Activated naive CD8-positive, alpha-beta T cell (primary cell): ENCODE results near the gene ATP5PO.
A peak's percentile ranks its signal among the peaks of the same experiment; 100 is the strongest.
"Not testable (repeated sequence)": the region's sequence is repeated elsewhere in the genome, so short reads cannot be mapped to it uniquely, and the experiment has no call there.

Experiments
- H3K27ac Mint-ChIP-seq: one replicate; pipeline ENCODE4 v1.8.0; 2021; ENCODE audit warnings: mixed read lengths
- H3K27me3 Mint-ChIP-seq: one replicate; pipeline ENCODE4 v1.8.0; 2021; ENCODE audit warnings: mixed read lengths
- H3K36me3 Mint-ChIP-seq: one replicate; pipeline ENCODE4 v1.8.0; 2021; ENCODE audit warnings: mixed read lengths
- H3K4me1 Mint-ChIP-seq: one replicate; pipeline ENCODE4 v1.8.0; 2021; ENCODE audit warnings: low read depth, mixed read lengths
- H3K4me3 Mint-ChIP-seq: one replicate; pipeline ENCODE4 v1.8.0; 2021; ENCODE audit warnings: mild to moderate bottlenecking, mixed read lengths
- H3K9me3 Mint-ChIP-seq: one replicate; pipeline ENCODE4 v1.8.0; 2021; ENCODE audit warnings: low read depth, mixed read lengths

ATP5PO gene

GRCh38 chr21:33931052-33931798 lies 15.6 kb upstream of the ATP5PO start:
- H3K36me3 Mint-ChIP-seq, H3K27me3 Mint-ChIP-seq, H3K9me3 Mint-ChIP-seq: not testable (repeated sequence)
- Mint-ChIP-seq H3K27ac (peak overlapping the region; percentile 97), H3K4me1 (peaks cover 47% of the 10 kb centered on the region), H3K4me3 (peak overlapping the region; percentile 93)

GRCh38 chr21:33926248-33926647 lies 10.6 kb upstream of the ATP5PO start:
- not testable (repeated sequence) for H3K9me3 Mint-ChIP-seq, H3K4me3 Mint-ChIP-seq, H3K27me3 Mint-ChIP-seq, H3K27ac Mint-ChIP-seq, H3K36me3 Mint-ChIP-seq
- H3K4me1 Mint-ChIP-seq = peaks cover 12% of the 10 kb centered on the region

GRCh38 chr21:33924766-33925100 lies 9.1 kb upstream of the ATP5PO start:
- H3K36me3 Mint-ChIP-seq = no peaks in the 10 kb centered on the region

GRCh38 chr21:33924079-33924765 lies 8.6 kb upstream of the ATP5PO start:
- no peaks in the 10 kb centered on the region for H3K9me3 Mint-ChIP-seq

More at GRCh38 chr21:33924766-33925100, 9.1 kb upstream of the ATP5PO start:
- no peak overlapping the region for H3K4me3 Mint-ChIP-seq
- H3K4me1 Mint-ChIP-seq = peaks cover 11% of the 10 kb centered on the region
- no peaks in the 10 kb centered on the region for H3K27me3 Mint-ChIP-seq
- H3K27ac Mint-ChIP-seq = no peak overlapping the region
- no peaks in the 10 kb centered on the region for H3K9me3 Mint-ChIP-seq

GRCh38 chr21:33917421-33917820 lies 1.8 kb upstream of the ATP5PO start:
- no peaks in the 10 kb centered on the region for H3K9me3 Mint-ChIP-seq
- H3K36me3 Mint-ChIP-seq = no peaks in the 10 kb centered on the region
- no peaks in the 10 kb centered on the region for H3K27me3 Mint-ChIP-seq
- H3K4me3 Mint-ChIP-seq = no peak overlapping the region
- peaks cover 29% of the 10 kb centered on the region for H3K4me1 Mint-ChIP-seq
- H3K27ac Mint-ChIP-seq = no peak overlapping the region

More at GRCh38 chr21:33924079-33924765, 8.6 kb upstream of the ATP5PO start:
- H3K36me3 Mint-ChIP-seq = no peaks in the 10 kb centered on the region
- no peak overlapping the region for H3K27ac Mint-ChIP-seq
- H3K27me3 Mint-ChIP-seq = no peaks in the 10 kb centered on the region
- H3K4me3 Mint-ChIP-seq = no peak overlapping the region
- H3K4me1 Mint-ChIP-seq = peaks cover 11% of the 10 kb centered on the region

- peaks cover 31% of the 10 kb centered on the region for H3K4me1 Mint-ChIP-seq
- no peaks in the 10 kb centered on the region for H3K27me3 Mint-ChIP-seq
- no peaks in the 10 kb centered on the region for H3K9me3 Mint-ChIP-seq
- peak overlapping the region; percentile 99 for H3K27ac Mint-ChIP-seq
- peak overlapping the region; percentile 98 for H3K4me3 Mint-ChIP-seq
- no peaks in the 10 kb centered on the region for H3K36me3 Mint-ChIP-seq
These were observed 580 bp upstream of the ATP5PO start for GRCh38 chr21:33916200-33916567.

GRCh38 chr21:33914188-33914587 lies 1.4 kb downstream of the ATP5PO start:
- Mint-ChIP-seq H3K9me3 (no peaks in the 10 kb centered on the region), H3K36me3 (no peaks in the 10 kb centered on the region), H3K4me3 (peak overlapping the region; percentile 98), H3K27ac (peak overlapping the region; percentile 99), H3K4me1 (peaks cover 41% of the 10 kb centered on the region), H3K27me3 (no peaks in the 10 kb centered on the region)

GRCh38 chr21:33909756-33910155 lies 5.8 kb downstream of the ATP5PO start:
- Mint-ChIP-seq H3K4me1 (peaks cover 30% of the 10 kb centered on the region), H3K9me3 (no peaks in the 10 kb centered on the region), H3K27ac (no peak overlapping the region), H3K27me3 (no peaks in the 10 kb centered on the region), H3K4me3 (no peak overlapping the region), H3K36me3 (no peaks in the 10 kb centered on the region)

- H3K27ac Mint-ChIP-seq = no peak overlapping the region
These were observed 6.8 kb downstream of the ATP5PO start for GRCh38 chr21:33908760-33909159.

GRCh38 chr21:33904041-33904440 lies 11.6 kb downstream of the ATP5PO start:
- peaks cover 8% of the 10 kb centered on the region for H3K4me1 Mint-ChIP-seq
- peak overlapping the region; percentile 50 for H3K27ac Mint-ChIP-seq
- no peaks in the 10 kb centered on the region for H3K9me3 Mint-ChIP-seq
- H3K36me3 Mint-ChIP-seq = peaks cover 10% of the 10 kb centered on the region
- no peaks in the 10 kb centered on the region for H3K27me3 Mint-ChIP-seq
- no peak overlapping the region for H3K4me3 Mint-ChIP-seq

More at GRCh38 chr21:33908760-33909159, 6.8 kb downstream of the ATP5PO start:
- Mint-ChIP-seq H3K9me3 (no peaks in the 10 kb centered on the region), H3K27me3 (no peaks in the 10 kb centered on the region), H3K4me1 (peaks cover 21% of the 10 kb centered on the region), H3K36me3 (peaks cover 2% of the 10 kb centered on the region), H3K4me3 (no peak overlapping the region)

- Mint-ChIP-seq H3K4me1 (peaks cover 5% of the 10 kb centered on the region), H3K9me3 (no peaks in the 10 kb centered on the region), H3K27ac (peak overlapping the region; percentile 28), H3K36me3 (peaks cover 10% of the 10 kb centered on the region), H3K27me3 (no peaks in the 10 kb centered on the region), H3K4me3 (no peak overlapping the region)
These were observed 13.3 kb downstream of the ATP5PO start for GRCh38 chr21:33902349-33902748.

- Mint-ChIP-seq H3K36me3 (peaks cover 10% of the 10 kb centered on the region), H3K27ac (no peak overlapping the region), H3K4me1 (peaks cover 5% of the 10 kb centered on the region), H3K4me3 (no peak overlapping the region), H3K27me3 (no peaks in the 10 kb centered on the region), H3K9me3 (no peaks in the 10 kb centered on the region)
These were observed 14.0 kb downstream of the ATP5PO start for GRCh38 chr21:33901412-33902288.

- no peaks in the 10 kb centered on the region for H3K9me3 Mint-ChIP-seq
- H3K36me3 Mint-ChIP-seq = peaks cover 8% of the 10 kb centered on the region
- H3K27me3 Mint-ChIP-seq = no peaks in the 10 kb centered on the region
- H3K4me3 Mint-ChIP-seq = no peak overlapping the region
- H3K27ac Mint-ChIP-seq = no peak overlapping the region
- H3K4me1 Mint-ChIP-seq = peaks cover 17% of the 10 kb centered on the region
These were observed 16.4 kb downstream of the ATP5PO start for GRCh38 chr21:33899199-33899598.

GRCh38 chr21:33898586-33898985 lies 17.0 kb downstream of the ATP5PO start:
- Mint-ChIP-seq H3K4me1 (peaks cover 18% of the 10 kb centered on the region), H3K27me3 (no peaks in the 10 kb centered on the region), H3K36me3 (peaks cover 8% of the 10 kb centered on the region), H3K4me3 (no peak overlapping the region), H3K9me3 (no peaks in the 10 kb centered on the region), H3K27ac (no peak overlapping the region)

GRCh38 chr21:33897739-33898138 lies 17.9 kb downstream of the ATP5PO start:
- no peak overlapping the region for H3K4me3 Mint-ChIP-seq
- no peaks in the 10 kb centered on the region for H3K27me3 Mint-ChIP-seq
- H3K9me3 Mint-ChIP-seq = no peaks in the 10 kb centered on the region
- no peak overlapping the region for H3K27ac Mint-ChIP-seq
- peaks cover 18% of the 10 kb centered on the region for H3K4me1 Mint-ChIP-seq
- H3K36me3 Mint-ChIP-seq = peaks cover 8% of the 10 kb centered on the region
